ENCODE measurements around the gene ARL4A.

Gene ARL4A

GRCh38 chr7:12703881-12704280, 16.4 kb downstream of the ARL4A start:
- no peak for DNase-seq

- no peak for DNase-seq
These were observed 18.4 kb downstream of the ARL4A start for GRCh38 chr7:12705878-12706277.

- DNase-seq = no peak
These were observed 19.6 kb downstream of the ARL4A start for GRCh38 chr7:12706900-12707536.

- no peak for DNase-seq
These were observed 20.9 kb downstream of the ARL4A start for GRCh38 chr7:12708314-12708713.

- no peak for DNase-seq
These were observed 22.5 kb downstream of the ARL4A start for GRCh38 chr7:12709726-12710502.

GRCh38 chr7:12711124-12711523, 23.7 kb downstream of the ARL4A start:
- DNase-seq = no peak

- no peak for DNase-seq
These were observed 24.8 kb downstream of the ARL4A start for GRCh38 chr7:12712236-12712635.

- DNase-seq = no peak
These were observed 26.4 kb downstream of the ARL4A start for GRCh38 chr7:12713625-12714378.

GRCh38 chr7:12714379-12714737, 26.9 kb downstream of the ARL4A start:
- DNase-seq = no peak

- DNase-seq = no peak
These were observed 28.1 kb downstream of the ARL4A start for GRCh38 chr7:12715372-12716133.

GRCh38 chr7:12716134-12716681, 28.8 kb downstream of the ARL4A start:
- DNase-seq = no peak

- DNase-seq = no peak
These were observed 29.3 kb downstream of the ARL4A start for GRCh38 chr7:12716722-12717121.

GRCh38 chr7:12719141-12719919, 31.9 kb downstream of the ARL4A start:
- no peak for DNase-seq

- DNase-seq = no peak
These were observed 32.8 kb downstream of the ARL4A start for GRCh38 chr7:12719981-12720865.

- no peak for DNase-seq
These were observed 33.9 kb downstream of the ARL4A start for GRCh38 chr7:12721286-12721830.

GRCh38 chr7:12722136-12722535, 34.7 kb downstream of the ARL4A start:
- no peak for DNase-seq

- no peak for DNase-seq
These were observed 35.5 kb downstream of the ARL4A start for GRCh38 chr7:12722636-12723605.

GRCh38 chr7:12725575-12726316, 38.3 kb downstream of the ARL4A start:
- no peak for DNase-seq

GRCh38 chr7:12726908-12727307, 39.5 kb downstream of the ARL4A start:
- DNase-seq = no peak

Data from cerebellar nuclear complex (tissue), 1 donor.